HepG2 (cell line): ENCODE measurements around the gene MSI2. TPM values are rescaled to one million over a fixed set of nuclear protein-coding genes. Genes with fewer than 3 reads are reported as not detected.

Experiments
- ATAC-seq: fragments of 200-7000 bp; cut with Tn5 transposase; 3 replicates; pipeline ENCODE4 v1.9.1; 2020; ENCODE audit warnings: mild to moderate bottlenecking, moderate library complexity
- BruUV-seq: library from RNA; stranded (reverse); fragments of 400-500 nt; replicated peaks from 2 replicates; lab custom pipeline; 2021; lab: Mats Ljungman, UMichigan
- CTCF ChIA-PET: fragments of 300-600 bp; formaldehyde crosslinking; extraction: SDS; loops from one replicate; lab custom pipeline; 2021; ENCODE audit warnings: low total read pairs, inconsistent platforms, low intra/inter-chr PET ratio; lab: Yijun Ruan, JAX
- POLR2A ChIA-PET: fragments of 350-600 bp; sonication (Branson Sonifier 250); formaldehyde crosslinking; loops from one replicate; lab custom pipeline; 2020; ENCODE audit warnings: antibody characterized with exemption, inconsistent platforms; lab: Yijun Ruan, JAX
- DNase-seq: peaks from one replicate; pipeline ENCODE4 v3.0.0-alpha.2; 2015; ENCODE audit warnings: low spot score
- FAIRE-seq: peaks from 3 replicates; lab custom pipeline; 2011; peaks lifted over from hg19 to GRCh38; lab: Jason Lieb, UNC
- H2AFZ ChIP-seq: one replicate; pipeline ENCODE4 v1.6.1; 2011; ENCODE audit warnings: low read length, inconsistent platforms
- H3K27ac ChIP-seq: fragments of 300-600 bp; 3 replicates; pipeline ENCODE4 v1.8.0; 2011; ENCODE audit warnings: mixed run types, mild to moderate bottlenecking, mixed read lengths, low read length, inconsistent platforms; ENCODE audit not compliant: insufficient read depth; ENCODE audit errors: extremely low read length
- H3K27me3 ChIP-seq, 2 experiments: fragments of 200-600 bp in 1 of 2; 2 replicates in 1 of 2; 3 replicates in 1 of 2; pipeline versions ENCODE4 v1.6.0 to v1.8.0; 2011; ENCODE audit warnings: low read length in 2 of 2, mild to moderate bottlenecking in 2 of 2, moderate library complexity in 2 of 2, inconsistent platforms in 1 of 2; ENCODE audit not compliant: insufficient read depth in 2 of 2, control insufficient read depth in 1 of 2
- H3K36me3 ChIP-seq, 2 experiments: fragments of 200-600 bp in 1 of 2; replicated peaks in 1 of 2; 2 replicates in 1 of 2; 3 replicates in 1 of 2; pipeline versions ENCODE4 v1.5.1 to v1.8.0; 2011; ENCODE audit warnings: low read length in 2 of 2, inconsistent platforms in 1 of 2; ENCODE audit not compliant: insufficient read depth in 2 of 2, control insufficient read depth in 1 of 2
- H3K4me1 ChIP-seq: 2 replicates; pipeline ENCODE4 v1.5.1; 2012; ENCODE audit warnings: low read length, inconsistent platforms; ENCODE audit not compliant: insufficient read depth
- H3K4me2 ChIP-seq: 2 replicates; pipeline ENCODE4 v1.6.0; 2011; ENCODE audit warnings: low read depth, low read length, inconsistent platforms
- H3K4me3 ChIP-seq, 3 experiments: fragments of 200-600 bp in 1 of 3; sonication (generic), shearing (Covaris generic) in 1 of 3; replicated peaks in 1 of 3; 2 replicates each; pipeline ENCODE4 v1.5.1; 2011 to 2016; ENCODE audit warnings: low read length in 3 of 3, inconsistent platforms in 2 of 3, low read depth in 2 of 3, mild to moderate bottlenecking in 2 of 3, control low read depth in 1 of 3, mixed read lengths in 1 of 3; ENCODE audit not compliant: insufficient read depth in 1 of 3
- H3K79me2 ChIP-seq: one replicate; pipeline ENCODE4 v1.6.1; 2011; ENCODE audit warnings: low read length, inconsistent platforms; ENCODE audit not compliant: insufficient read depth
- H3K9ac ChIP-seq: 2 replicates; pipeline ENCODE4 v1.6.0; 2011; ENCODE audit warnings: mild to moderate bottlenecking, low read depth, low read length, inconsistent platforms; ENCODE audit not compliant: insufficient read depth
- H3K9me3 ChIP-seq: 2 replicates; pipeline ENCODE4 v1.5.1; 2012; ENCODE audit warnings: mild to moderate bottlenecking, low read length
- H4K20me1 ChIP-seq: 2 replicates; pipeline ENCODE4 v1.6.0; 2011; ENCODE audit warnings: inconsistent platforms, mild to moderate bottlenecking, low read length, moderate library complexity; ENCODE audit not compliant: insufficient read depth
- CC2D1A ChIP-seq: sonication (generic); formaldehyde crosslinking; IDR thresholded peaks from 2 replicates; pipeline ENCODE4 v1.8.1; 2023; ENCODE audit warnings: mild to moderate bottlenecking, missing genetic modification reagents
- RXRB ChIP-seq: IDR thresholded peaks from 2 replicates; pipeline ENCODE4 v1.6.1; 2016; ENCODE audit warnings: borderline replicate concordance, missing genetic modification reagents, missing compliant biosample characterization
- SALL2 ChIP-seq: sonication (generic); formaldehyde crosslinking; IDR thresholded peaks from 2 replicates; pipeline ENCODE4 v1.8.1; 2023; ENCODE audit warnings: mild to moderate bottlenecking, missing genetic modification reagents, inconsistent platforms
- TBX3 ChIP-seq: fragments of 450-650 bp; IDR thresholded peaks from 2 replicates; pipeline ENCODE4 v1.6.1; 2017; ENCODE audit warnings: antibody characterized with exemption, mild to moderate bottlenecking, inconsistent platforms, borderline replicate concordance
- ZNF546 ChIP-seq: sonication (generic); formaldehyde crosslinking; conservative IDR thresholded peaks from 2 replicates; pipeline ENCODE4 v1.8.1; 2023; ENCODE audit warnings: mild to moderate bottlenecking, missing genetic modification reagents
- WGBS: methylation state at CpG from one replicate; pipeline ENCODE4 v1.1.6; 2017; ENCODE audit warnings: low lambda C conversion rate; 5-methylcytosine and 5-hydroxymethylcytosine counted together
- in situ Hi-C: cut with HindIII; loops from 2 replicates; pipeline ENCODE4 v1.10.0; 2017; ENCODE audit warnings: low pct_unique_long_range_greater_than_20kb; ENCODE audit not compliant: extremely low pct_ligation_motif_present
- intact Hi-C: fragments of 100-400 bp; cut with micrococcal nuclease; formaldehyde crosslinking; loops from one replicate; pipeline ENCODE4 v1.10.0; 2022; ENCODE audit not compliant: unreplicated experiment
- polyA plus RNA-seq, 8 experiments: library from polyadenylated mRNA; depleted of rRNA in 3 of 8; stranded (reverse) in 7 of 8; unstranded in 1 of 8; fragments of >200 nt; fragmentation: Illumina TruSeq in 4 of 8; extraction: Trizol in 4 of 8; gene quantifications; 2 replicates each; pipeline versions ENCODE4 v1.2.1 to v1.2.3, GENCODE V29; 2011 to 2016; ENCODE audit warnings: low read depth in 4 of 8, missing spikeins in 1 of 8, mixed read lengths in 1 of 8; ENCODE audit not compliant: insufficient read depth in 1 of 8
- total RNA-seq, 5 experiments: library from RNA; depleted of rRNA; stranded (reverse); fragments of >200 nt; fragmentation: Illumina TruSeq; extraction: Trizol; gene quantifications; 2 replicates each; pipeline ENCODE4 v1.2.3, GENCODE V29; 2016; ENCODE audit warnings: low read depth in 1 of 5
- TF ChIP-seq, protein P1 (sequence below): sonication (generic); formaldehyde crosslinking; IDR thresholded peaks from 2 replicates; pipeline ENCODE4 v1.4.0; 2020; ENCODE audit warnings: missing genetic modification reagents, borderline replicate concordance
- TF ChIP-seq, protein P2 (sequence below), 2 experiments: sonication (generic) in 1 of 2; formaldehyde crosslinking in 1 of 2; IDR thresholded peaks; 2 replicates each; pipeline versions ENCODE4 v1.6.1 to v1.9.0; 2014 to 2022; ENCODE audit warnings: antibody characterized with exemption in 1 of 2, borderline replicate concordance in 1 of 2, inconsistent platforms in 1 of 2, low read depth in 1 of 2, missing genetic modification reagents in 1 of 2

Gene MSI2
- total and polyA plus RNA-seq, 2 of the 13 experiments (the other 11 are each of a cell fraction or from before 2014, with no cell fraction given) = 77.5 to 78.4 TPM

DNA sequence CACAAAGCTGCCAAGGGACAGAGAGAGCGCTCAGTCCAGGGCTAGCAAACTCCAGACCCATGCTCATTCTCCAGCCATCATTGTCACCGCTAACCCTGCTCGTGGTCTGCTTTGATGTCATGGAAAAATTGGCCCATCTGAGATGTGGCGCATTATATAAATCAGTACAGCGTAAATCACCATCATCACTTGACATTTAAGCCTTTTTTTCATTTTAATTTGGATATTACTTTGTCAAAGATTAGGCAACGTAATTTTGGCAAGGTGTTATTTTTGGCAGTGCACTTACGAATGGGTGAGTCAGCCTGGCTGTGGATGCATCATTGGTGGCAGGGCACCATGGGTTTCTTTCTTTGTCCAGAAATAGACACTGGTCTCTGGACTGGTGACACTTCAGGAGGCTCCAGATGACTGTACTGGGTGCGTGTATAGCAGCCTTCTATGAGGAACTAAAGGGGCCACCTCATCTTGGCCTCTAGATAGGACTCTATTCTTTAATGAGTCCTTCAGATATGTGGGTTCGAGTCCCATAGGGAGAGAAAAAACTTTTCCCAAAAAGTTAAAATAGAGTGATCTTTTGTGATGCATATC is 166.3 kb downstream of the MSI2 start:
- H3K27ac ChIP-seq = no peak overlapping the region
- FAIRE-seq (no peak), ATAC-seq (no peak), DNase-seq (no peak)
- H4K20me1 ChIP-seq = no peaks in the 10 kb centered on the region
- in situ Hi-C loops (no loop called here), intact Hi-C loops (no loop called here)
- POLR2A ChIA-PET = no interaction called here
- no peak overlapping the region for H3K9ac ChIP-seq
- H3K79me2 ChIP-seq = peaks cover 24% of the 10 kb centered on the region
- no peak for TF ChIP-seq RXRB
- no peak for TF ChIP-seq TBX3
- TF ChIP-seq SALL2 (CRISPR knock-in tag) = no peak
- no peak for TF ChIP-seq ZNF546 (CRISPR knock-in tag)
- TF ChIP-seq, protein P1, sequence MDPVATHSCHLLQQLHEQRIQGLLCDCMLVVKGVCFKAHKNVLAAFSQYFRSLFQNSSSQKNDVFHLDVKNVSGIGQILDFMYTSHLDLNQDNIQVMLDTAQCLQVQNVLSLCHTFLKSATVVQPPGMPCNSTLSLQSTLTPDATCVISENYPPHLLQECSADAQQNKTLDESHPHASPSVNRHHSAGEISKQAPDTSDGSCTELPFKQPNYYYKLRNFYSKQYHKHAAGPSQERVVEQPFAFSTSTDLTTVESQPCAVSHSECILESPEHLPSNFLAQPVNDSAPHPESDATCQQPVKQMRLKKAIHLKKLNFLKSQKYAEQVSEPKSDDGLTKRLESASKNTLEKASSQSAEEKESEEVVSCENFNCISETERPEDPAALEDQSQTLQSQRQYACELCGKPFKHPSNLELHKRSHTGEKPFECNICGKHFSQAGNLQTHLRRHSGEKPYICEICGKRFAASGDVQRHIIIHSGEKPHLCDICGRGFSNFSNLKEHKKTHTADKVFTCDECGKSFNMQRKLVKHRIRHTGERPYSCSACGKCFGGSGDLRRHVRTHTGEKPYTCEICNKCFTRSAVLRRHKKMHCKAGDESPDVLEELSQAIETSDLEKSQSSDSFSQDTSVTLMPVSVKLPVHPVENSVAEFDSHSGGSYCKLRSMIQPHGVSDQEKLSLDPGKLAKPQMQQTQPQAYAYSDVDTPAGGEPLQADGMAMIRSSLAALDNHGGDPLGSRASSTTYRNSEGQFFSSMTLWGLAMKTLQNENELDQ (CRISPR knock-in tag) = no peak
- TF ChIP-seq, protein P2, sequence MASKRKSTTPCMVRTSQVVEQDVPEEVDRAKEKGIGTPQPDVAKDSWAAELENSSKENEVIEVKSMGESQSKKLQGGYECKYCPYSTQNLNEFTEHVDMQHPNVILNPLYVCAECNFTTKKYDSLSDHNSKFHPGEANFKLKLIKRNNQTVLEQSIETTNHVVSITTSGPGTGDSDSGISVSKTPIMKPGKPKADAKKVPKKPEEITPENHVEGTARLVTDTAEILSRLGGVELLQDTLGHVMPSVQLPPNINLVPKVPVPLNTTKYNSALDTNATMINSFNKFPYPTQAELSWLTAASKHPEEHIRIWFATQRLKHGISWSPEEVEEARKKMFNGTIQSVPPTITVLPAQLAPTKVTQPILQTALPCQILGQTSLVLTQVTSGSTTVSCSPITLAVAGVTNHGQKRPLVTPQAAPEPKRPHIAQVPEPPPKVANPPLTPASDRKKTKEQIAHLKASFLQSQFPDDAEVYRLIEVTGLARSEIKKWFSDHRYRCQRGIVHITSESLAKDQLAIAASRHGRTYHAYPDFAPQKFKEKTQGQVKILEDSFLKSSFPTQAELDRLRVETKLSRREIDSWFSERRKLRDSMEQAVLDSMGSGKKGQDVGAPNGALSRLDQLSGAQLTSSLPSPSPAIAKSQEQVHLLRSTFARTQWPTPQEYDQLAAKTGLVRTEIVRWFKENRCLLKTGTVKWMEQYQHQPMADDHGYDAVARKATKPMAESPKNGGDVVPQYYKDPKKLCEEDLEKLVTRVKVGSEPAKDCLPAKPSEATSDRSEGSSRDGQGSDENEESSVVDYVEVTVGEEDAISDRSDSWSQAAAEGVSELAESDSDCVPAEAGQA (IDR thresholded peaks at IDR 0.05; ENCODE audit: low read depth) = no peak
- TF ChIP-seq, protein P2 (CRISPR knock-in tag; IDR thresholded peaks at IDR 0.05; ENCODE audit: borderline replicate concordance) = no peak
- TF ChIP-seq CC2D1A (CRISPR knock-in tag) = no peak
- peaks cover 7 to 15% of the 10 kb centered on the region in 2 experiments; a peak in 3 of 5 replicates for H3K36me3 ChIP-seq
- no peak overlapping the region for H3K4me2 ChIP-seq
- no peak overlapping the region for H3K4me3 ChIP-seq
- H3K9me3 ChIP-seq = no peaks in the 10 kb centered on the region
- 98% methylated on average over 9 of the region's 9 CpGs for WGBS
- CTCF ChIA-PET = no interaction called here
- no TSS peak for BruUV-seq
- no peak overlapping the region for H2AFZ ChIP-seq
- no peaks in the 10 kb centered on the region for H3K27me3 ChIP-seq
- peaks cover 41% of the 10 kb centered on the region for H3K4me1 ChIP-seq
